Keratinocyte (primary cell): ENCODE data around the gene CKS1B.
A peak's percentile ranks its signal among the peaks of the same experiment; 100 is the strongest.

Source experiments
- CTCF ChIP-seq, 3 experiments: IDR thresholded peaks in 1 of 3; conservative IDR thresholded peaks in 1 of 3; optimal IDR thresholded peaks in 1 of 3; 2 replicates in 2 of 3; 3 replicates in 1 of 3; pipeline versions ENCODE3 to v1.5.1; 2011; ENCODE audit warnings: low read length in 3 of 3, mild to moderate bottlenecking in 3 of 3, moderate library complexity in 2 of 3, control low read depth in 1 of 3, inconsistent platforms in 1 of 3; ENCODE audit not compliant: insufficient read depth in 2 of 3; ENCODE audit errors: extremely low read depth in 1 of 3
- EZH2 ChIP-seq: IDR thresholded peaks from one replicate; pipeline ENCODE4 v1.6.1; 2012; ENCODE audit warnings: inconsistent platforms, mild to moderate bottlenecking, low read length, moderate library complexity

- TF ChIP-seq CTCF (optimal IDR thresholded peaks at IDR 0.05 in 1 of 3, IDR thresholded peaks at IDR 0.05 in 1 of 3, conservative IDR thresholded peaks at IDR 0.05 in 1 of 3; ENCODE audit: extremely low read depth in 1 of 3, insufficient read depth in 2 of 3, low read length in 3 of 3) (peak in 2 of 3 experiments; percentile 6 to 26), EZH2 (no peak)
Measured at GRCh38 chr1:154955718-154956543, 18.6 kb upstream of the CKS1B start, which contains the start of gene PBXIP1.
